GM12892 (cell line): Measurements from ENCODE around the gene SLC38A10.

Experiments
- DNase-seq: peaks from one replicate; pipeline ENCODE4 v3.0.0; 2011; ENCODE audit not compliant: insufficient read length
- FAIRE-seq: peaks from 2 replicates; lab custom pipeline; 2011; peaks lifted over from hg19 to GRCh38; lab: Jason Lieb, UNC
- POLR2A ChIP-seq: IDR thresholded peaks from 2 replicates; pipeline ENCODE4 v1.6.1; 2011; ENCODE audit warnings: low read depth, low read length, control low read depth
- POLR2AphosphoS5 ChIP-seq: IDR thresholded peaks from 2 replicates; pipeline ENCODE4 v1.6.1; 2011; ENCODE audit warnings: low read depth, low read length, control low read depth
- TAF1 ChIP-seq: IDR thresholded peaks from 2 replicates; pipeline ENCODE4 v1.6.1; 2011; ENCODE audit warnings: low read depth, mild to moderate bottlenecking, control low read depth, low read length, borderline replicate concordance

The SLC38A10 gene

DNA sequence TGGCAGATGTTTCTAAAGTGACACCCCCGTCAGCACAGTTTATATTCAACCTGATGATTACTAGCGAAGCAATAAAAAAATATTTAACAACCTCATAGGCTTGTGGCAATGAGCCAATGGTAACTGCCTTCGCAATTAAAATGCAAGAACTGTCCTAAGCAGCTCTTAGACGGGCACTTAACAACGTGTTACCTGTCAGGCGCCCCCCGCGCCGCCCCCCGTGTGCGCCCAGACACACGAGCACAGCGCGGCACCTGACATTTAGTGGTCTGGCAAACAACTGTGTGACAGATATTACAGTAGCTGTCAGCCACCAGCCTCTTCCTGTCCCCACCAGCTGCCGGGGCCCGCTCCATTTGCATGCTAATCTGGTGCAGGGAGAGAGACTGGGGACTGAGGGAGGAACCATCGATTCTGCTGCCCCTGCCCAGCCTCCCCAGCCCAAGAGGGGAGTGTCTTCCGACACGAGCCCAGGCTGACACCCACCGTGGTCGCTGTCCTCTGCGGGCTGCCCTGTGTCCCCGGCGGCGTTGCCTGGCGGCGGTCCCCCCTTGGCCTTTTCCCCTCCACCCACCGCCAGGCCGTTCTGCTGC is 43.3 kb downstream of the SLC38A10 start:
- DNase-seq (no peak), FAIRE-seq (no peak)
- TF ChIP-seq POLR2AphosphoS5 (no peak), POLR2A (no peak), TAF1 (no peak)

DNA sequence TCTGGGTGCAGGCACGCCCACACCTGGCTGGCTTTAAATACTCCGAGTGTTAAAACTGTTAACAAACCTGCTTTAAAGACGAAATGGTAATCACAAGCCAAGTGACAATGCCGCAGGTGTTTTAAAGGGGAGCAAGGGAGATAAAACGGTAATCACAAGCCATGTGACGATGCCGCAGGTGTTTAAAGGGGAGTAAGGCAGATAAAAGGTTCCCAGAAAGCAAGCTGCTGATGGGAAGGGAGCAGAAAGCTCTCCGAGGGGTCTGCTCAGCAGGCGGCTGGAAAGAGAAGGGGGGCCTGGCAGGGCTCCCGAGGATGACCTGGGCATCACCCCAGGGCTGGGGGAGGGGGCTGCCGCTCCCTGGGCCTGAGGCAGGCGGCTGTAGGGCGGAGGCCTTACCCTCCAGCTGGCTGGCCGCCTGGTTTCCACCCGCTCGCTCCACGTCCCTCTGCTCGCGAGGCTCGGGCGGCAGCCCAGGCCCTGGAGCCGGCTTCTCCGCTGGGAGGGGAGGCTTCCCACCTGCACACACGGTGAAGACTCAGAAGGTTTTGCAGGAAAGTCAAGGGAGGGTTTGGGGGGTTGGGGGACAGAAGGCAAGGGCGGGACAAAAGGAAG is 43.9 kb downstream of the SLC38A10 start:
- TF ChIP-seq POLR2AphosphoS5 (no peak), TAF1 (no peak)
- DNase-seq (no peak), FAIRE-seq (no peak)

DNA sequence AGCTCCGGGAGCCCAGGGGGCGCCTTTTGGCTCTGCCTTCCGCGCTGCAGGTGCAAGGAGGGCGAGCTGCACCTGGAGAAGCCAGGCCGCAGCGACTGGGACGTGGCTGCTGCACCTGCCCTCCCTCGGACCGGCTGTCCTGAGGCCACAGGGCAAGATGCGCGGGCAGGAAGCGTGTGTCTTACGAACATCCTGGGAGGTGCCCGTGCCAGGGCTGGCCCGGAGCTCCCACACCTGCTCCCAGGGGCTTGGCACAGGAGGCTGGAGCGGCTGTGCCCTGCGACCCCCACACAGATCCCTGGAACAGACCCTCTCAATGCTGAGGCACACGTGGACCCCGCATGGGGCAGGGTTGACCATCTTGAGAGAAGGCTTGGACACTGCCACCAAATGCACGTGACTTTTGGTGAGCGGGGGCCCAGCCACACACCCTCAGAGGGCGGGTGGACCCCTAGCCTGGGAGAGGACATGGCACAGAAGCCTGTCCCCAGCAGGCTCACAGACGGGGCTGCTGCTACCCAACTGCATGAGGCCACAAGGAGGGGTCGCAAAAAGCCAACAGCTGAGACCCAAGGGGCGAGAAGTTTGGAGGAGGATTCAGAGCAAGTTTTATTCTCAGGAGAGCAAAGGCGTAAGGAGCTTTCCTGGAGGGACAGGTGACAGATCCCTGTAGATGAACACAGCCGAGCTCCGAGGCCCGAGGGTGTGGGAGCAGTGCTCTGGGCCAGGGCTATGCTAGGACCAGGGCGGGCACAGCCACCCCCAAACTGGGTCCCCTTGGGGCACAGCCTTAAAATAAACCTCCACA is 44.6 kb downstream of the SLC38A10 start:
- TF ChIP-seq POLR2AphosphoS5 (no peak), POLR2A (no peak), TAF1 (no peak)
- no peak for DNase-seq
- no peak for FAIRE-seq

DNA sequence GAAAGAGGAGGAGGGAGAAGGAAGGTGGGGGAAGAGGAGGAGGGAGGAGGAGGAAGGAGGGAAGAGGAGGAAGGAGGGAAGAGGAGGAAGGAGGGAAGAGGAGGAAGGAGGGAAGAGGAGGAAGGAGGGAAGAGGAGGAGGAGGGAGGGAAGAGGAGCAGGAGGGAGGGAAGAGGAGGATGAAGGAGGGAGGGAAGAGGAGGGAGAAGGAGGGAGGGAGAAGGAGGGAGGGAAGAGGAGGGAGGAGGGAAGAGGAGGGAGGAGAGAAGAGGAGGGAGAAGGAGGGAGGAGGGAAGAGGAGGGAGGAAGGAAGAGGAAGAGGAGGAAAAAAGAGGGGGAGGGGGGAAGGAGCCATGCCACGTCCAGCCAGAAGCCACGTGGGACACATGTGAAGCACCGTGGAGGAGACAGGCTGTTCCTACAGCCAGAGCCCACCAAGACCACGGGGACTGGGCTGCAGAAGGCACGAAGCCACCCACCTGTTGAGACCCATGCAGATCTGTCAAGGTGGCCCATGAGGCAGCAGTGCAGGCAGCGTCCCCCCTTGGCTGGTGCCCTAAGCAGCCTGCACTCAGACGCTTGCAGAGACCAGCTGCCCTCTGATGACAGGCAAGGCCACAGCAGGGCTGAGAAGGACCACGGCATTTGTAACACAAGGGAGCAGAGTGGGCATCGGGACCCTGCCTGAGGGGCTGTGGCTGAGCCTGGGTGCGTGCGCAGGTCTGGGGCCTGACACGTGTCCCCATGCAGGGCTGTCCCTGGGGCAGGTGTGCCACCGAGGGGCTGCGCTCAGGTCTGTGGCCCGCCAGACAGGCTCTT is 45.7 kb downstream of the SLC38A10 start:
- TF ChIP-seq POLR2A = no peak; the same call in 1 of the 2 replicates
- peak; percentile 19; the same call in 1 of the 2 replicates for TF ChIP-seq POLR2AphosphoS5
- no peak for FAIRE-seq
- no peak for DNase-seq

DNA sequence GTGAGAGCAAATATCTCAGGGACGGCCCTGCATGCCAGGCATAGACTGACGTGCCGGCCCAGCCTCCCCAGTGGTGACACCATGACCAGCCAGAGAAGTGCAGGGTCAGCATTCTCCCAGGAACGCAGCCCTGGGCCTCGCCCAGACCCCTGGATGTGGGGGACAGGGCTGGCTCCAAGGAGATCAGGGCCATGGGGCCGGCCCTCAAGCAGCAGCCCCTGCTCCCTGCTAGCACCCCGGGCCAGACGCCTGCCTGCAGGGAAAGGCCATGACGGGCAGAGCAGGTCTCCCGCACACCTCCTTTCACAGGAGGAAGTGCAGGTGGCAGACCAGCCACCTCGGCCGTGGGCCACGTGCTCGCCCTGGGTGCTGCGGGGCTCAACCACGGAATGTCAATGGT is 46.5 kb downstream of the SLC38A10 start:
- FAIRE-seq = no peak

DNA sequence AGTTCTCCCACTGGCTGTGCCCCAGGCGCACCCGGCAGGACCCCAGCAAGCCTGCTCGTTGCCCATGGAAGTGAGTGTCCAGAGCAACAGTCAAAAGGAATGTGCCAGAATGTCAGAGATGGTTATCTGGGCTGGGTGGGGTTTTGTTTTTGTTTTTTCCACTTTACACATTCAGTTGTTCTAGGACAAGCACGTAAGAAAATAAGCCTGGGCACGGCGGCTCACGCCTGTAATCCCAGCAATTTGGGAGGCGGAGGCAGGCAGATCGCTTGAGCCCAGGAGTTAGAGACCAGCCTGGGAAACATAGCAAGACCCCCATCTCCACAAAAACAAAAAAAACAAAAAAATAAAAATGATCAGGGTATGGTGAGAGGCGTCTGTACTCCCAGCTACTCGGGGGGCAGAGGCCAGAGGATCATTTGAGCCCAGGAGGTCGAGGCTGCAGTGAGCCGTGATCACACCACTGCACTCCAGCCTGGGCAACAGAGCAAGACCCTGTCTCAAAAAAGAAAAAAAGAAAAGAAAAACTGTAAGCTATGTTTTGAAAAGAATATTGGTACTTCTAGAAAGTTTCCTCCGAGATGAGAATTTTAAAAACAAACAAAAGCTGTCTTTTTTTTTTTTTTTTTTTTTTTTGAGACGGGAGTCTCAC is 47.6 kb downstream of the SLC38A10 start:
- DNase-seq (no peak), FAIRE-seq (no peak)
- no peak for TF ChIP-seq POLR2A
- no peak for TF ChIP-seq TAF1
- no peak for TF ChIP-seq POLR2AphosphoS5

More for the DNA sequence above, 46.5 kb downstream of the SLC38A10 start:
- DNase-seq = no peak
- no peak for TF ChIP-seq TAF1
- no peak for TF ChIP-seq POLR2AphosphoS5
- no peak for TF ChIP-seq POLR2A

DNA sequence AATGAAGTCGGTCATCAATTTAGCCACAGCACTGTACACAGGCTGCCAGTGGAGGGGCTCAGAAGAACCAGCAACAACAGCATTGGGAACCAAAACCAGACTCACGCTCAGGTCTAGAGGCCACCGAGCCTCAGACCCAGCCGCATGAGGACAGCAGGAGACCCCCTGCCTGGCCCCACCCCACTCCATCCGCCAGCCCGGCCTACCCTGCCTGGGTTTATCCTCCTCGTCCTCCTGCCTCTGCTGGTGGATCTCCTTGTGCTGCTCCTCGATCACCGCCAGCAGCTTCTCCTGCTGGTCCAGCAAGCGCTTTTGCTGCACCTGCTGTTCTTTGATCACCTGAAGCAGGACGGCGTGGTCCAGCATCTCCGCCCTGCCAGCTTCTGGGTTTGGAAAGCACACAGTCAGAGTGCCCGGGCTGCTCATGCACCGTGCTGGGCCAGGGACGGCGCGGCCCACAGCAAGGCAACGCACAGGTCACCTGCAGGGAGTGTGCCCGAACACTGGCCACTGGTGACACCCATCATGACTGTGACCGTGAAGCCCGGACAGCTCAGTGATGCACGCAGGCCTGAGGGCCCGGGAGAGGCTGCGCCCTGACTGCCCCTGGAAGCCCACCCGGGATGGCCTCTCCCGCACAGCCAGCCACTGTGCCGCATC is 48.3 kb downstream of the SLC38A10 start:
- FAIRE-seq = no peak
- no peak for DNase-seq
- TF ChIP-seq POLR2A = no peak
- no peak for TF ChIP-seq TAF1
- no peak for TF ChIP-seq POLR2AphosphoS5

DNA sequence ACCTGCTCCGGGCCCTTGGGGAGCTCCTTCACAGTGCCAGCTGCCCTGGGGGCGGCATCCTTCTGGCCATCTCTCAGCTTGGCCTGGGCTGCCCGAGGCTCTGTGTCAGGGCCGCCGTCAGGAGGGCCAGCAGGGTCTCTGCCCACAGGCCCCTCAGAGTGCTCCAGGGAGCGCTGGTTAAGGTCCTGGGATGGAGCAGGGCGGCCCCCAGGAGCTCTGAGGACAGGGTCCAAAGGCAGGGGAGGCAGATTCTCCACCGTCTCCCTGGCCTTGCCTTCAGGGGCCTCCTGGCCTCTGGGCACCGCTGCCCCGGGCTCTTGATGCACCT is 48.8 kb downstream of the SLC38A10 start:
- no peak for TF ChIP-seq POLR2A
- no peak for TF ChIP-seq POLR2AphosphoS5
- TF ChIP-seq TAF1 = no peak
- FAIRE-seq = no peak
- DNase-seq = no peak

DNA sequence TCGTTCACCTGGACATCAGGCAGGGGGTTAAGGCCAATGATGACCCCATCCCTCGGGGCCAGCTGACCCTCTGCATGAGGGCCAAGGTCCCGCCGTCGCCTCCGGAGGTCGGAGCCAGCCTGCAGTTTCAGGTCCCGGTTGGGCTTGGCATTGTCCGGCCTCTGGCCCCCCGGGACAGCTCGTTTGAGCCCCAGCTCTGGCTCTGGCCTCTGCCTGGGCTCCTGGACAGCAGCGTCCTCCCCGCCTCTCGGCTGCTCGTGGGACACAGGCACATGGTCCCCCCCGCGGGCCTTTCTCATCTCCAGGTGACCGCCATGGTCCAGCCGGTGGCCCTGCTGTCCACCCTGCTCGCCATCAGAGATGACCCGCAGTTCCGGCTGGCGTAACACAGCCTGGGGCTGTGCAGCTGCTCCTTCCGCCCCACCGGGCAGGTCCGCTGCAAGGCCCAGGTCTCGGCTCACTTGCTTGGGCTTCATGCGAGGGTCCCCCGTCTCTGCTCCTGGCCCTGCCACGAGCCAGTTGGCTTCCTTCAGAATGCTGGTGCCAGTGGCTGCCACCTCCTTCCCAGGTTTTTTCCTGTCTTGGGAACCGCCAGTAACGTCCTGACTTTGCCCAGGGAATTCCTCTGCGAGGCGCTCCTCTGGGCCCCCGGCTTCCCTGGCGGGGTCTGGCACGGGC is 49.3 kb downstream of the SLC38A10 start:
- TF ChIP-seq POLR2AphosphoS5 (no peak), TAF1 (no peak), POLR2A (no peak; the same call in 1 of the 2 replicates)
- FAIRE-seq (no peak), DNase-seq (no peak)

DNA sequence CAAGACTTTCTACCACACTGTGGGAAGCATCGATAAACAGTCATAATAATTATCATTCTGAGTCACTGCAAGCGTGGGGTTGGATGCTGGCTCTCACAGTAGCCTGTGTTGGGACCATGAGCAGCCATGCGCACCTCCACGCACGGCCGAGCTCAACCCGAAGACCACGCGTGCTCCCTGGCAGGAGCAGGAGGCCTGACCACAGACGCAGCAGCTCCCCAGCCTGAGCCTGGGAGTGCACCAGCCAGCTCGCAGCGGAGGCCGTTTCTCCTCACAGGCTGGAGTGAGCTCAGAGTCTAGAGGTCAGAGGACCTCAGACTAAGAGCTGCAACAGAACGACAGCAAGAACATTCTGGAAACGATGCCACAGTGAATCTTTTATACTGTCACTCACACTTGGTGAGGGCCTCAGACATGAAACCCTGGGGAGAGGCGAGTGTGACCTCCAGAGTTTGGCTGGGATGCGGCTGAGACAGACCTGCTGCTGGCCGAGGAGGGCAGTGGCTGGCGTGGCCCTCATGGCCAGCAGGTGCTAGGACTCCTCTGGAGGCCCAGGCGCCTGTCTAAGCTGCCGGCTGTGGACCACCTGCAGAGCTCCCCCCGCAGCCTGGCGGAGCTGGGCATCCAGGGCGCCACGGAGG is 50.0 kb downstream of the SLC38A10 start:
- DNase-seq (peak; percentile 65), FAIRE-seq (peak; percentile 87)
- TF ChIP-seq POLR2AphosphoS5 = peak; percentile 36; the same call in 1 of the 2 replicates
- peak; percentile 40 for TF ChIP-seq POLR2A
- TF ChIP-seq TAF1 = no peak

DNA sequence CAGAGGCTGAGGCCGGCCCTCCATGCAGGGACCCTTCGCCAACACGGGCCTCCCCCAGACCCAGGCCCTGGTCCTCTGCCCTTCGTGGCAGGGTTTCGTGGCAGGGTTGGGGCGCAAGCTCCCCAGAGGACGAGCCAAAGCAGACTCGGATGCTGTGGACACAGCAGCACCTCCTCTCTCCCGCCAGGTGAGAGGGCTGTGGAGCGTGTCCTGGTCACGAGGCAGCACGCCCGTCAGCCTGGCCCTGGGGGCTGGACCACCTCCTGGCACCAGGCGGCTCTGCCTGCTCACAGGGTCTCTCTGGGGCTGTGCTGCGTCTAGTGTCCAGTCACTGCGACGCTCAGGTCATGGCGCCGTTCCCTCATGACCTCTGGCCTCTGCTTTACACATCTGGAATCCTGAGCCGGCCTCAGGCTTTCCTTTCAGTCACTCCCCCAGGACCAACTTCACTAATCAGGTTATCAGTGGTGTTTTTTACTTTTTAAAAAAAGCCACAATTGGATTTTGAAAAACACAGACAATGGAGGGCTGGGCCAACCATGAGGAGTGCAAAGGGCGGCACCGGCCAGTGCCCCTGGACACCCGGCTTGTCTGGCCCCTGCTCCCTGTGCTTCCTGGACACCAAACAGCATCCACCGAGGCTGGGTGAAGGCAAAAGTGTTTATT is 50.6 kb downstream of the SLC38A10 start:
- FAIRE-seq (no peak), DNase-seq (no peak)
- TF ChIP-seq POLR2AphosphoS5 (0 out of 2 replicates have a peak, but pooled peaks have one; percentile 62), POLR2A (peak; percentile 42; the same call in 1 of the 2 replicates), TAF1 (no peak)
